SK-N-SH treated with all-trans-retinoic acid at 6 μM for 48 hours (cell line): ENCODE data around the gene DRGX.
A peak's percentile ranks its signal among the peaks of the same experiment; 100 is the strongest.

Experiments
- ATAC-seq: fragments of 200-7000 bp; cut with Tn5 transposase; 3 replicates; pipeline ENCODE4 v1.9.1; 2020; ENCODE audit warnings: mild to moderate bottlenecking, moderate library complexity
- ARNTL ChIP-seq: fragments of 450-650 bp; formaldehyde crosslinking; IDR thresholded peaks from 2 replicates; pipeline ENCODE4 v1.5.0; 2020; ENCODE audit warnings: low read depth, mild to moderate bottlenecking, moderate library complexity, borderline replicate concordance
- BACH2 ChIP-seq: fragments of 250-450 bp; sonication (Bioruptor Pico); IDR thresholded peaks from 2 replicates; pipeline ENCODE4 v1.9.0; 2021; ENCODE audit warnings: mild to moderate bottlenecking, borderline replicate concordance
- CREB5 ChIP-seq: fragments of 250-450 bp; sonication (Bioruptor Pico); IDR thresholded peaks from 2 replicates; pipeline ENCODE4 v1.5.1; 2020; ENCODE audit warnings: low read depth, mild to moderate bottlenecking, moderate library complexity
- CSDC2 ChIP-seq: fragments of 250-450 bp; sonication (Bioruptor Pico); IDR thresholded peaks from 2 replicates; pipeline ENCODE4 v1.5.0; 2020; ENCODE audit warnings: mild to moderate bottlenecking, moderate library complexity
- ESRRG ChIP-seq: fragments of 250-450 bp; sonication (Bioruptor Pico); IDR thresholded peaks from 2 replicates; pipeline ENCODE4 v1.6.1; 2021; ENCODE audit warnings: mild to moderate bottlenecking
- GLIS3 ChIP-seq: fragments of 250-450 bp; sonication (Bioruptor Pico); IDR thresholded peaks from 2 replicates; pipeline ENCODE4 v1.5.0; 2020; ENCODE audit warnings: mild to moderate bottlenecking, moderate library complexity
- ISL1 ChIP-seq: fragments of 250-450 bp; sonication (Bioruptor Pico); IDR thresholded peaks from 2 replicates; pipeline ENCODE4 v2.1.2; 2022; ENCODE audit warnings: mild to moderate bottlenecking, moderate library complexity
- PATZ1 ChIP-seq: fragments of 250-450 bp; sonication (Bioruptor Pico); IDR thresholded peaks from 2 replicates; pipeline ENCODE4 v1.8.0; 2020; ENCODE audit warnings: mild to moderate bottlenecking, moderate library complexity, borderline replicate concordance
- SNAI2 ChIP-seq: fragments of 250-450 bp; sonication (Bioruptor Pico); IDR thresholded peaks from 2 replicates; pipeline ENCODE4 v1.5.0; 2020; ENCODE audit warnings: mild to moderate bottlenecking, moderate library complexity
- TCF4 ChIP-seq: fragments of 250-450 bp; sonication (Bioruptor Pico); IDR thresholded peaks from 2 replicates; pipeline ENCODE4 v1.8.0; 2021; ENCODE audit warnings: mild to moderate bottlenecking, moderate library complexity, borderline replicate concordance
- TOX ChIP-seq: fragments of 250-450 bp; sonication (Bioruptor Pico); IDR thresholded peaks from 2 replicates; pipeline ENCODE4 v1.8.0; 2021; ENCODE audit warnings: mild to moderate bottlenecking, moderate library complexity, borderline replicate concordance
- TSHZ2 ChIP-seq: fragments of 250-450 bp; sonication (Bioruptor Pico); IDR thresholded peaks from 2 replicates; pipeline ENCODE4 v1.5.0; 2020; ENCODE audit warnings: mild to moderate bottlenecking, moderate library complexity
- ZC3H10 ChIP-seq: fragments of 250-450 bp; sonication (Bioruptor Pico); IDR thresholded peaks from 2 replicates; pipeline ENCODE4 v1.5.1; 2021; ENCODE audit warnings: mild to moderate bottlenecking, moderate library complexity
- ZFP3 ChIP-seq: fragments of 250-450 bp; sonication (Bioruptor Pico); IDR thresholded peaks from 2 replicates; pipeline ENCODE4 v1.5.0; 2020; ENCODE audit warnings: mild to moderate bottlenecking, moderate library complexity
- ZFP30 ChIP-seq: fragments of 450-650 bp; formaldehyde crosslinking; IDR thresholded peaks from 2 replicates; pipeline ENCODE4 v1.5.0; 2022; ENCODE audit warnings: mild to moderate bottlenecking, moderate library complexity
- ZNF70 ChIP-seq: fragments of 450-650 bp; formaldehyde crosslinking; IDR thresholded peaks from 2 replicates; pipeline ENCODE4 v1.5.0; 2020; ENCODE audit warnings: mild to moderate bottlenecking, moderate library complexity
- ZNF8 ChIP-seq: fragments of 450-650 bp; formaldehyde crosslinking; IDR thresholded peaks from 2 replicates; pipeline ENCODE4 v1.5.0; 2020; ENCODE audit warnings: mild to moderate bottlenecking, moderate library complexity

DRGX gene

GRCh38 chr10:49373361-49373760 lies 22.5 kb downstream of the DRGX start:
- TF ChIP-seq TSHZ2 (CRISPR knock-in tag) (no peak), SNAI2 (CRISPR knock-in tag) (no peak), ZFP3 (CRISPR knock-in tag) (no peak), TCF4 (CRISPR knock-in tag) (no peak), PATZ1 (CRISPR knock-in tag) (no peak), ZC3H10 (CRISPR knock-in tag) (no peak)
- no peak for ATAC-seq

DNA sequence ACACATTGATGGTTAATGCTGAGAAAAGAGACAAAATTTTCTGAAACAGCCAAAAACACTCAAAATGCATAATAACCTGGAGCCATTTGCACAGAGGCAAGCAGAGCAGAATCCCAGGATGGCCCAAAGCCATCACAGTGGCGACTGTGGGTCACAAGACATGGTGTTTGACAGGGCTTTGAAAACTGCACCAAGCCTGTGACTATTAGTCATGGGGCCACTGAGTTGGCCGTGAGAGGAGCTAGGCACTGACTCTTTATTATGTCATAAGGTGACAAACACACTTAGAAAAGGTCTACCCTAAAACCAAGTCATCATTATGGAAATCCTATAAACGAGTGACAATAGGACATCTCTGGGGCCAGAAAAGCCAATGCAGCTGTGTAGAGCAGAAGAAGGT lies 23.9 kb downstream of the DRGX start:
- TF ChIP-seq ZNF8 (CRISPR knock-in tag), result no peak
- TF ChIP-seq CREB5 (CRISPR knock-in tag), result no peak
- no peak for TF ChIP-seq CSDC2 (CRISPR knock-in tag)
- no peak for TF ChIP-seq ZNF70 (CRISPR knock-in tag)
- no peak for TF ChIP-seq ESRRG (CRISPR knock-in tag)
- TF ChIP-seq ARNTL (CRISPR knock-in tag), result no peak
- TF ChIP-seq TOX (CRISPR knock-in tag), result no peak
- TF ChIP-seq ISL1 (CRISPR knock-in tag), result no peak
- TF ChIP-seq BACH2 (CRISPR knock-in tag), result no peak
- no peak for TF ChIP-seq ZC3H10 (CRISPR knock-in tag)
- no peak for TF ChIP-seq ZFP30 (CRISPR knock-in tag)
- no peak for ATAC-seq

DNA sequence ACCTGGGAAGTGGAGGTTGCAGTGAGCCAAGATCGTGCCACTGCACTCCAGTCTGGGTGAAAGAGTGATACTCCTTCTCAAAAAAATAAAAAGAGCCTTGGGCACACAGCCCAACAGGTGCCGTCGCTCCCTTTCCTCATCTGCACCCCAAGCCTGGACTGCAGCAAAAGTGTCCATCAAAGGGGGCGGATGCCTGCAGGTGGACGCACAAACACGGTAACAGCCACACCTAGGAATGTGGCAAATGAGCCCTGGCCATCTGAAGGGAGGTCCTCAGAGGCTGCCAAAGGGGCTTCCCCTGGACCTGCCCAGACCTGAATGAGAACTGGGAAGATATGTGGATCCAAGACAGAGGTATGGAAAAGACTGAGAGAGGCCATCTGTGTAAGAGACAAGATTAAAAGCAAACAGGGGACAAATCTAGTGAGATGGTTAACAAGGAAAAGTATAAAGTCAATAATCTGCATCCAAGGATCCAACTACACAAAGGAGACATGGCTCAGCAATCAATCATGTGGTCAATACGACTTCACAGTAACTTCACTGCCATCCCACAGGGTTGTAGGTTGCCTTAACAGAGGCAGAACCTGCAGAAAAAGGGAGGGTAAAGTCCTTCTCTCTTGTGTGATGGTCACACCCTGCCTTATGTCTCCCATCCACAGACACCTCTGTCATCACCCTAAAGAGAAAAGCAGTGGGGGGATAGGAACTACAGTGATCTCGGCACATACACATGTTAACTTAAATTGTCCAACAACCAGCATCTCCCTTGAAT lies 25.4 kb downstream of the DRGX start:
- TF ChIP-seq ZNF70 (CRISPR knock-in tag), result peak; percentile 95
- no peak for TF ChIP-seq CSDC2 (CRISPR knock-in tag)
- no peak for TF ChIP-seq GLIS3 (CRISPR knock-in tag)
- ATAC-seq, result no peak

DNA sequence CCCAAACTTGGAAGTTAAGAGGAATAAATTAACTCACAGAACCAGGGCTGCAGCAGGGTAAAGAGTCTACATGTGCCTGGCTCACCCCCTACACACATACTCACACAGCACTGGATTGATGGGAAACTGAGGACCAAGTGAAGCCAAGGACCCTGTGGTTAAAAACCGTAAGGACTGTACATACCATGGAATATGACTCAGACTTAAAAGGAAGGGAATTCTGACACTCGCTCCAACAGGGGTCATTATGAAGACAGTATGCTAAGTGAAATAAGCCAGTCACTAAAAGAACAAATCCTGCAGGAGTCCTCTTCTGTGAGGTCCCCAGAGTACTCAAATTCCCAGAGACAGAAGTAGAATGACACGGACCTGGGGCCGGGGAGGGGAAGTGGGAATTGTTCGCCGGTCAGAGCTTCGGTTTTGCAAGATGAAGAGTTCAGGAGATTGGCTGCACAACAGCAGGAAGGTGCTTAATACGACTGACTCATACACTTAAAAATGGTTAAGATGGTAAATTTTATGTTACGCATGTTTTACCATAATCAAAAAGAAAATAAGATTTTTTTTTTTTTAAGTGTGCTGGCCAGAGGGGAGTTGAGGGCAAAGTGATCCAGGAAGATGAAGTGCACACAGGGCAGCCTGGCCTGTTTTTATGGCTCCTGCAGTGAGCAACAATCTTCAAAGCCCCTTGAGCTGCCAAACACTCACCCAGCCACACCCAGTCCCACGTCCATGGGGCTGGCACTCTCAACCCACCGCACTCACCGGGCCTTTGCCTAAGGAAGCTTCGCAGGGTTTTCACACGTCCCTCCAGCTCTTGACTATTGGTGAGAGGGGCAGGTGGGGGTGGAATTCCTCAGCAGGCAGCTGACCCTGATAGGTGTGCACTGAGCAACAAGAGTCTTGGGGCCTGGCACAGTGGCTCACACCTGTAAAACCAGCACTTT lies 26.4 kb downstream of the DRGX start:
- TF ChIP-seq TSHZ2 (CRISPR knock-in tag) (no peak), ZFP30 (CRISPR knock-in tag) (no peak), TOX (CRISPR knock-in tag) (no peak), ISL1 (CRISPR knock-in tag) (no peak), ZC3H10 (CRISPR knock-in tag) (no peak)
- no peak for ATAC-seq
